K562 (cell line): ENCODE measurements around the gene ZDHHC11.

Source experiments
- FOXP1 ChIP-seq: sonication (generic); formaldehyde crosslinking; IDR thresholded peaks from 2 replicates; pipeline ENCODE4 v1.8.0; 2022; ENCODE audit warnings: mild to moderate bottlenecking, missing genetic modification reagents
- POLR2AphosphoS5 ChIP-seq: IDR thresholded peaks from 2 replicates; pipeline ENCODE4 v1.6.1; 2011; ENCODE audit warnings: mild to moderate bottlenecking, low read depth, low read length, moderate library complexity; ENCODE audit not compliant: control insufficient read depth, insufficient read depth
- TF ChIP-seq, protein P1 (sequence below), 3 experiments: IDR thresholded peaks in 2 of 3; conservative IDR thresholded peaks in 1 of 3; 2 replicates each; pipeline ENCODE4 v1.5.1; 2011 to 2012; ENCODE audit warnings: low read length in 3 of 3, mild to moderate bottlenecking in 3 of 3, control low read depth in 2 of 3, improper control_type of control experiment in 1 of 3, inconsistent platforms in 1 of 3, low read depth in 1 of 3, mixed read lengths in 1 of 3, moderate library complexity in 1 of 3; ENCODE audit not compliant: insufficient read depth in 2 of 3
- TF ChIP-seq, protein P2 (sequence below): sonication (generic); formaldehyde crosslinking; IDR thresholded peaks from 2 replicates; pipeline ENCODE4 v1.8.0; 2022; ENCODE audit warnings: mild to moderate bottlenecking, missing genetic modification reagents

- TF ChIP-seq, protein P1, sequence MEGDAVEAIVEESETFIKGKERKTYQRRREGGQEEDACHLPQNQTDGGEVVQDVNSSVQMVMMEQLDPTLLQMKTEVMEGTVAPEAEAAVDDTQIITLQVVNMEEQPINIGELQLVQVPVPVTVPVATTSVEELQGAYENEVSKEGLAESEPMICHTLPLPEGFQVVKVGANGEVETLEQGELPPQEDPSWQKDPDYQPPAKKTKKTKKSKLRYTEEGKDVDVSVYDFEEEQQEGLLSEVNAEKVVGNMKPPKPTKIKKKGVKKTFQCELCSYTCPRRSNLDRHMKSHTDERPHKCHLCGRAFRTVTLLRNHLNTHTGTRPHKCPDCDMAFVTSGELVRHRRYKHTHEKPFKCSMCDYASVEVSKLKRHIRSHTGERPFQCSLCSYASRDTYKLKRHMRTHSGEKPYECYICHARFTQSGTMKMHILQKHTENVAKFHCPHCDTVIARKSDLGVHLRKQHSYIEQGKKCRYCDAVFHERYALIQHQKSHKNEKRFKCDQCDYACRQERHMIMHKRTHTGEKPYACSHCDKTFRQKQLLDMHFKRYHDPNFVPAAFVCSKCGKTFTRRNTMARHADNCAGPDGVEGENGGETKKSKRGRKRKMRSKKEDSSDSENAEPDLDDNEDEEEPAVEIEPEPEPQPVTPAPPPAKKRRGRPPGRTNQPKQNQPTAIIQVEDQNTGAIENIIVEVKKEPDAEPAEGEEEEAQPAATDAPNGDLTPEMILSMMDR (IDR thresholded peaks at IDR 0.05 in 2 of 3, conservative IDR thresholded peaks at IDR 0.05 in 1 of 3; ENCODE audit: insufficient read depth in 2 of 3, low read depth in 1 of 3, low read length in 3 of 3), result no peak; a peak in 1 of 6 replicates
- TF ChIP-seq FOXP1 (CRISPR knock-in tag), result no peak
- TF ChIP-seq, protein P2, sequence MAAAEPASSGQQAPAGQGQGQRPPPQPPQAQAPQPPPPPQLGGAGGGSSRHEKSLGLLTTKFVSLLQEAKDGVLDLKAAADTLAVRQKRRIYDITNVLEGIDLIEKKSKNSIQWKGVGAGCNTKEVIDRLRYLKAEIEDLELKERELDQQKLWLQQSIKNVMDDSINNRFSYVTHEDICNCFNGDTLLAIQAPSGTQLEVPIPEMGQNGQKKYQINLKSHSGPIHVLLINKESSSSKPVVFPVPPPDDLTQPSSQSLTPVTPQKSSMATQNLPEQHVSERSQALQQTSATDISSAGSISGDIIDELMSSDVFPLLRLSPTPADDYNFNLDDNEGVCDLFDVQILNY (CRISPR knock-in tag), result no peak
- TF ChIP-seq POLR2AphosphoS5, result no peak
Observed at GRCh38 chr5:759111-759751, 91.6 kb downstream of the ZDHHC11 start.
